Bronchial epithelial cell (primary cell): ENCODE results near the gene TAS1R3. TPM values are rescaled to one million over a fixed set of nuclear protein-coding genes. Genes with fewer than 3 reads are reported as not detected.

ENCODE experiments used
- DNase-seq: peaks from one replicate; pipeline ENCODE4 v3.0.0-alpha.2; 2010; ENCODE audit warnings: low read depth
- FAIRE-seq: peaks from 2 replicates; lab custom pipeline; 2011; peaks lifted over from hg19 to GRCh38; lab: Jason Lieb, UNC
- H3K27me3 ChIP-seq: 2 replicates; pipeline ENCODE4 v1.5.1; 2011; ENCODE audit warnings: low read length; ENCODE audit not compliant: control insufficient read depth, insufficient read depth
- H3K36me3 ChIP-seq: 2 replicates; pipeline ENCODE4 v1.5.1; 2011; ENCODE audit warnings: low read length; ENCODE audit not compliant: control insufficient read depth, insufficient read depth
- H3K4me3 ChIP-seq: 2 replicates; pipeline ENCODE4 v1.5.1; 2011; ENCODE audit warnings: mild to moderate bottlenecking, low read depth, low read length, control low read depth
- total RNA-seq: library from RNA; depleted of rRNA; stranded (reverse); fragments of >200 nt; gene quantifications from 2 replicates; pipeline ENCODE4 v1.2.1, GENCODE V29; 2014
- TF ChIP-seq, protein P1 (sequence below): IDR thresholded peaks from 2 replicates; pipeline ENCODE4 v1.5.1; 2011; ENCODE audit warnings: mild to moderate bottlenecking, moderate library complexity, low read length, control low read depth, inconsistent platforms; ENCODE audit not compliant: insufficient read depth, severe bottlenecking

Gene TAS1R3
- total RNA-seq, 1 donor from 2014 or later = 0.26 TPM

DNA sequence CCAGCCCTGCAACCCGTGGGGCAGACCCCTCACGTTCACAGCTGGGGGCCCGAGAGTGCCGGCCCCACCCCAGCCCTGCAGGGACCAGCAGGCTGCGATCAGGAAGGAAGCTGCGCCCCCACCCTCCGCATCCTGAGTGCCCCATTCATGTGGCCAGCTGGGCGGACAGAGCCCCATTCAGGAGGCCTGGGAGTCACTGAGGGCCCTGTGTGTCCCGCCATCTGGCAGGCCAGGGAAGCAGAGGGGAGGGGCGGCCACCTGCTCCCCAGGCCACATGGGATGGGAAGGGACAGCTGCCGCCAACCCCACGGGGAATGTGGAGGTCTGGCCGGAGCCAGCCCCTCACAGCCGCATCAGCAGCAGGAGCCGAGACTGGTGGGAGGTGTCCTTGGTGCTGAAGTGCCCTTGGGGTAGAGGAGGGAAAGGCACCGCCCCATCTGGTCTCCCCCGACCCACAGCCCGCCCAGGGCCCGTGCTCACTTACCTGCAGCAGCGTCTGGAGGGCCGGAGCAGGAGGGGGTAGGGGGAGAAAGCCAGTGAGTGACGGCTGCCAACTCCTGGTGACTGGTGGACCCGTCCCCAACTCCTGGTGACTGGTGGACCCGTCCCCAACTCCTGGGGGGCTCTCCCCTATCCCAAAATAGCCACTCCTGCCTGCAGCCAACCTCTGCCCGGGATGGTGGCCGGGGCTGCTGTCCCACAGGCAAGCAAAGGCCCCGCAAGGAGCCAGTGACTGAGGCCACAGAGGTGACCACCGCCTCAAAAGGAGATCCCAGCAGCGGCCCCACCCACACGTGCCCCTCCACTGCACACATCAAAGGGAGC is 32.0 kb upstream of the TAS1R3 start:
- TF ChIP-seq, protein P1, sequence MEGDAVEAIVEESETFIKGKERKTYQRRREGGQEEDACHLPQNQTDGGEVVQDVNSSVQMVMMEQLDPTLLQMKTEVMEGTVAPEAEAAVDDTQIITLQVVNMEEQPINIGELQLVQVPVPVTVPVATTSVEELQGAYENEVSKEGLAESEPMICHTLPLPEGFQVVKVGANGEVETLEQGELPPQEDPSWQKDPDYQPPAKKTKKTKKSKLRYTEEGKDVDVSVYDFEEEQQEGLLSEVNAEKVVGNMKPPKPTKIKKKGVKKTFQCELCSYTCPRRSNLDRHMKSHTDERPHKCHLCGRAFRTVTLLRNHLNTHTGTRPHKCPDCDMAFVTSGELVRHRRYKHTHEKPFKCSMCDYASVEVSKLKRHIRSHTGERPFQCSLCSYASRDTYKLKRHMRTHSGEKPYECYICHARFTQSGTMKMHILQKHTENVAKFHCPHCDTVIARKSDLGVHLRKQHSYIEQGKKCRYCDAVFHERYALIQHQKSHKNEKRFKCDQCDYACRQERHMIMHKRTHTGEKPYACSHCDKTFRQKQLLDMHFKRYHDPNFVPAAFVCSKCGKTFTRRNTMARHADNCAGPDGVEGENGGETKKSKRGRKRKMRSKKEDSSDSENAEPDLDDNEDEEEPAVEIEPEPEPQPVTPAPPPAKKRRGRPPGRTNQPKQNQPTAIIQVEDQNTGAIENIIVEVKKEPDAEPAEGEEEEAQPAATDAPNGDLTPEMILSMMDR = no peak
- FAIRE-seq (no peak), DNase-seq (no peak)
- Histone ChIP-seq H3K27me3 (no peaks in the 10 kb centered on the region), H3K36me3 (peaks cover 4% of the 10 kb centered on the region), H3K4me3 (no peak overlapping the region)

DNA sequence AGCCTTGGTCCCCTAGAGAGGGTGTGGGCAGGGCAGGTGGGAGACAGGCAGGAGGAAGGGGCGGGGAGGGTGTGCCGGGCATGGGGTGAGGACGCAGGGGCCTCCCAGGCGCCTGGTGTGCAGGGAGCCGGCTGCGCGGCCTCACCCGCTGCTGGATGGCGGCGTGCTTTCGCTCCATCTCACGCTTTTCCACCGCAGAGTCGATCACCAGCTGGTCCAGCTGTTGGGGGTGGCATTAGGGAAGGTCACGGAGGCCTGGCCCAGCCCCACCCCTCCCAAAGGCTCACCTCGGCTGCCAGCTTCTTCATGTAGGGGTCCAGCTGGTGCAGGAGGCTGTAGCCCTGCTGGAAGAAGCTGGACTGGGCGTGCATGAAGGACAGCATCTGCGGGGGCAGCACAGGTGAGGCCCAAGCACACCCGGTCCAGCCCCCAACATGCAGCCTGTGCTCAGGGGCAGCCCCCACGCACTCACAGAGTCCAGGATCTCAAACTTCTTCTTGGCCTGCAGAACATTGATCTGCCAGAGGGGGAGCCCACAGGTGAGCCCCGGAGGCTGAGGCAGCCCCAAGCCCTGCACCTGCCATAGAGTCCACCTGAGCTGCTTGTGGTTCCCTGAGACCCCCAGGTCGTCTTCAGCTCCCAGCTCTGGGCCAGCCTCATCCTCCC is 31.3 kb upstream of the TAS1R3 start:
- Histone ChIP-seq H3K4me3 (no peak overlapping the region), H3K27me3 (no peaks in the 10 kb centered on the region), H3K36me3 (peaks cover 4% of the 10 kb centered on the region)
- DNase-seq = no peak
- no peak for FAIRE-seq
- TF ChIP-seq, protein P1 = peak; percentile 42

DNA sequence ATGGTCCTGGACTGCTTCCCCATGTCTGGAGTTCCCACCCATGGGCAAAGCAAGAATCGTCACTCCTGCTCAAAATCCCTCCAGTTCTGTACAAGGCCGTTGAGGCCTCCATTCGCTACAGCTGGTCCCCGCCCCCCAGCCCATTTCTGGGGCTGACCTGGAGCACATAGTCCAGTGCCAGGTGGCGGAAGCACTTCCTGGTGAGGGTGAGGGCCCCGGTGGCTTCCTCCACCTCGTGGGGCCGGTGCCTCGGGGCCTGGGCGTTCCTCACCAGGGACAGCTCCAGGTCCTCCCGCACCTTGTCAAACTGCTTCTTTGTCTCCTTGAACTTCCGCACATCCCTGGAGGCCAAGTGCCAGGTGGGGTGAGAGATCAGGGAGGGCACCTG is 30.7 kb upstream of the TAS1R3 start:
- Histone ChIP-seq H3K4me3 (no peak overlapping the region), H3K36me3 (peaks cover 2% of the 10 kb centered on the region), H3K27me3 (no peaks in the 10 kb centered on the region)
- TF ChIP-seq, protein P1 = no peak
- FAIRE-seq = no peak
- no peak for DNase-seq

DNA sequence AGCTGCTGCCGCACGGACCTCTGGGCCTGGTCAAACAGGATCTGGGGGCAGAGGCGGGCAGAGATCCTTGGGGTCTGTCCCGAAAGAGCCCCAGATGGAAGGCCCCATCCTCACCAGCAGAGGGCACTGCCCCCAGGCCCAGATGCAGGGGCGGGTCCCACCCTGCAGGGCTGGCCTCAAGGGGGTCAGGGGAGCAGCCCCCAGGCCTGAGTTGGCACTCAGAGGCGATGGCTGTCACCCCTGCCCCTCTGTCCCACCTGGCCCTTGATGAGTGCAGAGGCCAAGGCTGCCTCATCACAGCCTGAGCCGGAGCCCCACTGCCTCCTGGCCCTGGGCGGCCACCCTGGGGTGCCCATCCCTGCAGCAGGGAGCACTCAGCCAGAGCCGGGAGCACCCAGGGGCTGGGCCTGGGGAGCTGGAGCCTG is 29.1 kb upstream of the TAS1R3 start:
- no peak for FAIRE-seq

DNA sequence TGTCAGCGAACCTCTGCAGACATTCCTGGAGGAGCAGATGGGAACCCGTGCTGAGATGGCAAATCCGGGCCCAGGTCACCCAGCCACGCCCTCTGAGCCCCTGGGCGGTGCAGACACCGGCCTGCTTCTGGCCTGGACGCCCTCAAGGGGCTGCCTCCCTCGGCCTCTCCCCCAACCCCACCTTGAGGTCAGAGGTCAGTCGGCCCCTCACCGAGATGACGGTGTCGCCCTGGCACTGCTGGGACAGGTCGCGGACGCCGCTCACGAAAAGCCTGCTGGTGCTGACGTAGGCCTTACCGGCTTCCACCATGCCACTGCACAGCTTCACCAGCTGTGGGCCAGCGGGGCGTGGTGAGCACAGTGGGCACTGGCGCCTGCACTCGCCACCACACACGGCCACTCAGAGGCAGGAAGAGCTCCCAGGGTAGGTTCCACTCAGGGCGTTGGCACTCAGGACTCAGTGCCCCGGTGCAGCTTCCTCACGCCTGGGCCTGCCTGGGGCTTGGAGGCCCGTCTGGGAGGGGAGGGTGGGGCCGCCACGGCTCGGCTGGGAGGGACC is 28.1 kb upstream of the TAS1R3 start:
- Histone ChIP-seq H3K4me3 (no peak overlapping the region), H3K36me3 (peaks cover 1% of the 10 kb centered on the region), H3K27me3 (no peaks in the 10 kb centered on the region)
- DNase-seq (peak; percentile 40), FAIRE-seq (no peak)
- TF ChIP-seq, protein P1 = no peak

More for the DNA sequence above, 29.1 kb upstream of the TAS1R3 start:
- TF ChIP-seq, protein P1 = peak; percentile 50
- H3K4me3 ChIP-seq = no peak overlapping the region
- H3K36me3 ChIP-seq = peaks cover 1% of the 10 kb centered on the region
- DNase-seq = no peak
- H3K27me3 ChIP-seq = no peaks in the 10 kb centered on the region
